ENCODE data around the gene SLC12A8. TPM values are rescaled to one million over a fixed set of nuclear protein-coding genes. Genes with fewer than 3 reads are reported as not detected.
A peak's percentile ranks its signal among the peaks of the same experiment; 100 is the strongest.

Gene SLC12A8
- total and polyA plus RNA-seq, 2 donors (not counting 1 experiment from before 2014, with no cell fraction given), result 15.1 to 19.5 TPM

- no peaks in the 10 kb centered on the region for H3K36me3 ChIP-seq (ENCODE audit: control insufficient read depth, insufficient read depth, low read length)
- H4K20me1 ChIP-seq (ENCODE audit: control insufficient read depth, extremely low read depth, insufficient read depth, low read length), result no peaks in the 10 kb centered on the region
- H3K9me3 ChIP-seq (ENCODE audit: control insufficient read depth, insufficient read depth, low read depth, low read length), result no peaks in the 10 kb centered on the region
- TF ChIP-seq EZH2 (IDR thresholded peaks at IDR 0.05; ENCODE audit: low read length, missing control alignments), result no peak
- TF ChIP-seq, protein P1, sequence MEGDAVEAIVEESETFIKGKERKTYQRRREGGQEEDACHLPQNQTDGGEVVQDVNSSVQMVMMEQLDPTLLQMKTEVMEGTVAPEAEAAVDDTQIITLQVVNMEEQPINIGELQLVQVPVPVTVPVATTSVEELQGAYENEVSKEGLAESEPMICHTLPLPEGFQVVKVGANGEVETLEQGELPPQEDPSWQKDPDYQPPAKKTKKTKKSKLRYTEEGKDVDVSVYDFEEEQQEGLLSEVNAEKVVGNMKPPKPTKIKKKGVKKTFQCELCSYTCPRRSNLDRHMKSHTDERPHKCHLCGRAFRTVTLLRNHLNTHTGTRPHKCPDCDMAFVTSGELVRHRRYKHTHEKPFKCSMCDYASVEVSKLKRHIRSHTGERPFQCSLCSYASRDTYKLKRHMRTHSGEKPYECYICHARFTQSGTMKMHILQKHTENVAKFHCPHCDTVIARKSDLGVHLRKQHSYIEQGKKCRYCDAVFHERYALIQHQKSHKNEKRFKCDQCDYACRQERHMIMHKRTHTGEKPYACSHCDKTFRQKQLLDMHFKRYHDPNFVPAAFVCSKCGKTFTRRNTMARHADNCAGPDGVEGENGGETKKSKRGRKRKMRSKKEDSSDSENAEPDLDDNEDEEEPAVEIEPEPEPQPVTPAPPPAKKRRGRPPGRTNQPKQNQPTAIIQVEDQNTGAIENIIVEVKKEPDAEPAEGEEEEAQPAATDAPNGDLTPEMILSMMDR (conservative IDR thresholded peaks at IDR 0.05 in 1 of 2, IDR thresholded peaks at IDR 0.05 in 1 of 2; ENCODE audit: low read depth in 1 of 2, low read length in 2 of 2), result no peak
- H3K4me2 ChIP-seq (ENCODE audit: extremely low read depth, insufficient read depth, low read length), result no peak overlapping the region
- no peak overlapping the region for H2AFZ ChIP-seq (ENCODE audit: low read length)
- no peaks in the 10 kb centered on the region for H3K79me2 ChIP-seq (ENCODE audit: control insufficient read depth, insufficient read depth, low read length)
- no peak overlapping the region for H3K9ac ChIP-seq (ENCODE audit: insufficient read depth, low read length)
- H3K27me3 ChIP-seq (ENCODE audit: control insufficient read depth, insufficient read depth, low read length), result no peaks in the 10 kb centered on the region
- H3K4me1 ChIP-seq (ENCODE audit: control insufficient read depth, extremely low read depth, insufficient read depth, low read length), result peaks cover 26% of the 10 kb centered on the region
- no peak overlapping the region for H3K27ac ChIP-seq (ENCODE audit: insufficient read depth, low read length)
- no peak overlapping the region for H3K4me3 ChIP-seq (replicated peaks in 1 of 4; ENCODE audit: control extremely low read depth in 1 of 4, insufficient read depth in 1 of 4, low read depth in 3 of 4, low read length in 4 of 4)
- no peak for DNase-seq (ENCODE audit: low read depth in 2 of 2)
Observed at GRCh38 chr3:125142940-125143339, 69.6 kb downstream of the SLC12A8 start.

DNA sequence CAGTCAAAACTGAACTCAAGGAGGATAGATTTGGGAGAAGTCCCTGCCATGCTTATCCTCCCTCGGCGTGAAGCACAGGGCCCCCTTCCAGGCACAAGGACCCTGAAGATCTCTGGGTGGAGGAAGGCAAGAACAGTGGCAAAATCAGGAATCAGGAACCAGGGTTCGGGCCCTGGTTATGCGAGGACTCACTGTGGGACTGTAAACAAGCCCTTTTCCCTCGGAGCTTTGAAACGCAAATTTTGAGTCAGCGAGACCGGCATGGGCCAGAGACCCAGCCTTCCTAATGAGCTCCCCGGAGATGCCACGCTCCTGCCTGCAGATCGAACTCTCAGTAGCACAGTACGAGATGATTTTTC is 70.1 kb downstream of the SLC12A8 start:
- TF ChIP-seq, protein P1 (conservative IDR thresholded peaks at IDR 0.05 in 1 of 2, IDR thresholded peaks at IDR 0.05 in 1 of 2; ENCODE audit: low read depth in 1 of 2, low read length in 2 of 2), result no peak
- TF ChIP-seq EZH2 (IDR thresholded peaks at IDR 0.05; ENCODE audit: low read length, missing control alignments), result no peak
- Histone ChIP-seq H3K4me1 (ENCODE audit: control insufficient read depth, extremely low read depth, insufficient read depth, low read length) (peaks cover 30% of the 10 kb centered on the region), H3K4me3 (replicated peaks in 1 of 4; ENCODE audit: control extremely low read depth in 1 of 4, insufficient read depth in 1 of 4, low read depth in 3 of 4, low read length in 4 of 4) (no peak overlapping the region), H3K9me3 (ENCODE audit: control insufficient read depth, insufficient read depth, low read depth, low read length) (no peaks in the 10 kb centered on the region), H3K4me2 (ENCODE audit: extremely low read depth, insufficient read depth, low read length) (no peak overlapping the region), H3K36me3 (ENCODE audit: control insufficient read depth, insufficient read depth, low read length) (no peaks in the 10 kb centered on the region), H4K20me1 (ENCODE audit: control insufficient read depth, extremely low read depth, insufficient read depth, low read length) (no peaks in the 10 kb centered on the region), H3K27ac (ENCODE audit: insufficient read depth, low read length) (no peak overlapping the region), H2AFZ (ENCODE audit: low read length) (no peak overlapping the region), H3K27me3 (ENCODE audit: control insufficient read depth, insufficient read depth, low read length) (no peaks in the 10 kb centered on the region), H3K9ac (ENCODE audit: insufficient read depth, low read length) (no peak overlapping the region), H3K79me2 (ENCODE audit: control insufficient read depth, insufficient read depth, low read length) (no peaks in the 10 kb centered on the region)
- DNase-seq (ENCODE audit: low read depth in 2 of 2), result no peak

DNA sequence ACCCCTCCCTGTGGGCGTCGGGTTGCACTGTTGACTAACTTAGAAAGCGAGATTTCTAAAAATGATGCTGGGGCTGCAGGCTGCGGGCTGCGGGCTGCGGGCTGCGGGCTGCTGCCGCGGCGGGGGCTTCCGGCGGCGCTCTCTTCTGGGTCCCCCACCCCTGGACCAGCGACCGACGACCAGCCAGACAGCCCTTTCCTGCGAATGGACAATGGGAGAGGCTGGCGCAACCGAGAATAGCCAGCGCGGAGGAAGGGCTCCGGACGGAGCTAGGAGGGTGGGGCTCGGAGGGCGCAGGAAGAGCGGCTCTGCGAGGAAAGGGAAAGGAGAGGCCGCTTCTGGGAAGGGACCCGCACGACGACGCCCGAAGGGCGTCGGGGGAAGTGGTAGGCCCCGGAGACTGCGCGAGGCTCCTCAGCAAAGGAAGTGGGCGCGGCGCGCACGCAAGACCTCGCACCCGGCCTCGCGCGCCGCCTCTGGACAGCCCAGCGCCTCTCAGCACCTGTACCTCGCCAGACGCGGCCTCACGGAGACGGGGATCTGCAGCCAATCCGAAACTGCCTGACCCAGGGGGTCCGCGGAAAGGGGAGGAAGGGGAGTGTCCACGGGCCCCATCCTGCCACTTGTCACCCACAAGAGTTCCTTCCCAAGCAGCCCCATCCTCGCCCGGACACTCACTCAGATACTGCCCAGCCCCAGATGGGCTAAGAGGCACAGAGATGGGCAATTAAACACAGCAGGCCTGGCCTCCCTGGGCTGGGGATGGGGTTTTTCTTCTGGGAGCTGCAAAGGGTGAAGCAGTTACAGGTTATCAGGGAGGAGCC is 70.7 kb downstream of the SLC12A8 start:
- Histone ChIP-seq H3K4me1 (ENCODE audit: control insufficient read depth, extremely low read depth, insufficient read depth, low read length) (peaks cover 32% of the 10 kb centered on the region), H3K36me3 (ENCODE audit: control insufficient read depth, insufficient read depth, low read length) (no peaks in the 10 kb centered on the region), H3K4me3 (replicated peaks in 1 of 4; ENCODE audit: control extremely low read depth in 1 of 4, insufficient read depth in 1 of 4, low read depth in 3 of 4, low read length in 4 of 4) (peak overlapping the region in 1 of 4 experiments; percentile 45), H2AFZ (ENCODE audit: low read length) (peak overlapping the region; percentile 47), H3K79me2 (ENCODE audit: control insufficient read depth, insufficient read depth, low read length) (no peaks in the 10 kb centered on the region), H3K9ac (ENCODE audit: insufficient read depth, low read length) (no peak overlapping the region), H3K4me2 (ENCODE audit: extremely low read depth, insufficient read depth, low read length) (peak overlapping the region; percentile 20), H3K27ac (ENCODE audit: insufficient read depth, low read length) (no peak overlapping the region), H4K20me1 (ENCODE audit: control insufficient read depth, extremely low read depth, insufficient read depth, low read length) (no peaks in the 10 kb centered on the region), H3K27me3 (ENCODE audit: control insufficient read depth, insufficient read depth, low read length) (no peaks in the 10 kb centered on the region), H3K9me3 (ENCODE audit: control insufficient read depth, insufficient read depth, low read depth, low read length) (no peaks in the 10 kb centered on the region)
- TF ChIP-seq, protein P1 (conservative IDR thresholded peaks at IDR 0.05 in 1 of 2, IDR thresholded peaks at IDR 0.05 in 1 of 2; ENCODE audit: low read depth in 1 of 2, low read length in 2 of 2), result peak in 1 of 2 donors; percentile 19
- no peak for TF ChIP-seq EZH2 (IDR thresholded peaks at IDR 0.05; ENCODE audit: low read length, missing control alignments)
- peak; percentile 50 to 61 for DNase-seq (ENCODE audit: low read depth in 2 of 2)
